Suprapubic skin (tissue), 3 donors: ENCODE results near the gene SMG6.

Source experiments
- EP300 ChIP-seq: sonication (generic); formaldehyde crosslinking; IDR thresholded peaks from one replicate; pipeline ENCODE4 v1.6.1; 2017; ENCODE audit warnings: antibody characterized with exemption
- POLR2A ChIP-seq, 2 donors: fragments of 450-650 bp; IDR thresholded peaks; one replicate each; pipeline ENCODE4 v1.6.1; 2017; ENCODE audit warnings: antibody characterized with exemption in 2 of 2, mild to moderate bottlenecking in 2 of 2, moderate library complexity in 2 of 2
- TF ChIP-seq, protein P1 (sequence below), 2 donors: fragments of 200-600 bp in 1 of 2; fragments of 450-650 bp in 1 of 2; sonication (generic) in 1 of 2; IDR thresholded peaks; one replicate each; pipeline ENCODE4 v1.5.1; 2016 to 2019; ENCODE audit warnings: antibody characterized with exemption in 2 of 2, mild to moderate bottlenecking in 1 of 2, moderate library complexity in 1 of 2

DNA sequence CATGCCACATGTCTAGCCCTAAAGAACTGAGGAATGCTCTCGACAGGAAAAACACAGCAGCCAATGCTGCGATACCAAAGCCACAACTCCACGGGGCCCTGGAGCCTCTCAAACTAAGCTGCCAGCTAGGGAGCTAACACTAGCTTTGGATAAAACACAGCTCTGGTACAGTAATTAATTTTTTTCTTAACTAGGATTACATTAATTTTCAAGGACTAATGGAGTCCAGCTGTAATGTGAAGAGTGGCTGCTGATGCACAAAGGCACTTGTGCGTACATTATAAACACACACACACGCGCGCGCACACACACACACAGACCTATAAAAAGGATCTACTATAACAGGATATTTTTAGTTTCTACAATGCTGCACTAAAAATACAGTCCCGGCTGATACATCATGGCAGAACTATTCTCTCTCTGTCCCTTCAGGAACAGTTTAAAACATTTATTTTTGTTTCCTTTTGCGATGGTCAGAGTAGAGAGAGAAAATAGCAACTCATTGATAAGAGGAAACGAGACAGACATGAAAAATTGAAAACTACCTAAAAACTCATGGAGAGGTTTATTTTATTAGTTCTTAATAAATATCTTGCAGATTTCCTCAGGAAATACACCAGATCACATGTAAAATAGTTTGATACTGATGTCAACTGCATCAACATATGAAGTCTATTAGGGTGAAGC, 88.5 kb downstream of the SMG6 start:
- TF ChIP-seq, protein P1, sequence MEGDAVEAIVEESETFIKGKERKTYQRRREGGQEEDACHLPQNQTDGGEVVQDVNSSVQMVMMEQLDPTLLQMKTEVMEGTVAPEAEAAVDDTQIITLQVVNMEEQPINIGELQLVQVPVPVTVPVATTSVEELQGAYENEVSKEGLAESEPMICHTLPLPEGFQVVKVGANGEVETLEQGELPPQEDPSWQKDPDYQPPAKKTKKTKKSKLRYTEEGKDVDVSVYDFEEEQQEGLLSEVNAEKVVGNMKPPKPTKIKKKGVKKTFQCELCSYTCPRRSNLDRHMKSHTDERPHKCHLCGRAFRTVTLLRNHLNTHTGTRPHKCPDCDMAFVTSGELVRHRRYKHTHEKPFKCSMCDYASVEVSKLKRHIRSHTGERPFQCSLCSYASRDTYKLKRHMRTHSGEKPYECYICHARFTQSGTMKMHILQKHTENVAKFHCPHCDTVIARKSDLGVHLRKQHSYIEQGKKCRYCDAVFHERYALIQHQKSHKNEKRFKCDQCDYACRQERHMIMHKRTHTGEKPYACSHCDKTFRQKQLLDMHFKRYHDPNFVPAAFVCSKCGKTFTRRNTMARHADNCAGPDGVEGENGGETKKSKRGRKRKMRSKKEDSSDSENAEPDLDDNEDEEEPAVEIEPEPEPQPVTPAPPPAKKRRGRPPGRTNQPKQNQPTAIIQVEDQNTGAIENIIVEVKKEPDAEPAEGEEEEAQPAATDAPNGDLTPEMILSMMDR (IDR thresholded peaks at IDR 0.05) = no peak
- TF ChIP-seq POLR2A (IDR thresholded peaks at IDR 0.05) (no peak), EP300 (no peak)
